Fibroblast of skin of left quadriceps (primary cell): Measurements from ENCODE around the gene HOMEZ.
"Not testable (repeated sequence)": the region's sequence is repeated elsewhere in the genome, so short reads cannot be mapped to it uniquely, and the experiment has no call there.

Experiments used
- DNase-seq, 2 experiments: peaks; one replicate each; pipeline ENCODE4 v3.0.0-alpha.2; 2013; ENCODE audit warnings: low read depth in 2 of 2

HOMEZ gene

GRCh38 chr14:23286020-23286901 is at the start of gene HOMEZ:
HOMEZ (minus strand) TSS chr14:23286132; CDS start chr14:23285952, 180 bp downstream.
- peak; percentile 96 for DNase-seq

- no peak for DNase-seq
Measured at GRCh38 chr14:23335623-23336022, 49.7 kb upstream of the HOMEZ start.

GRCh38 chr14:23327947-23328744 is 42.2 kb upstream of the HOMEZ start:
- DNase-seq = peak; percentile 51 to 59

GRCh38 chr14:23326491-23327332 is 40.8 kb upstream of the HOMEZ start:
- no peak for DNase-seq

- DNase-seq = not testable (repeated sequence)
Measured at GRCh38 chr14:23325746-23326145, 39.8 kb upstream of the HOMEZ start.

GRCh38 chr14:23324993-23325392 is 39.1 kb upstream of the HOMEZ start:
- DNase-seq = no peak

GRCh38 chr14:23324455-23324846 is 38.5 kb upstream of the HOMEZ start:
- DNase-seq = no peak

- DNase-seq = no peak
Measured at GRCh38 chr14:23323838-23324454, 38.0 kb upstream of the HOMEZ start.

- DNase-seq = no peak
Measured at GRCh38 chr14:23322568-23323517, 36.9 kb upstream of the HOMEZ start.

- no peak for DNase-seq
Measured at GRCh38 chr14:23321572-23322547, 35.9 kb upstream of the HOMEZ start.

GRCh38 chr14:23320584-23321571 is 34.9 kb upstream of the HOMEZ start, which contains the start of gene PABPN1:
PABPN1 (plus strand) TSS chr14:23321457; CDS start chr14:23321470, 13 bp downstream.
- peak; percentile 100 for DNase-seq

- no peak for DNase-seq
Measured at GRCh38 chr14:23319746-23320583, 34.0 kb upstream of the HOMEZ start.

- DNase-seq = no peak
Measured at GRCh38 chr14:23316300-23316699, 30.4 kb upstream of the HOMEZ start.

- no peak for DNase-seq
Measured at GRCh38 chr14:23310546-23310945, 24.6 kb upstream of the HOMEZ start.

- no peak for DNase-seq
Measured at GRCh38 chr14:23308721-23309445, 23.0 kb upstream of the HOMEZ start.
